GM11168 (cell line): ENCODE data around the gene C6orf163.
"Not testable (repeated sequence)": the region's sequence is repeated elsewhere in the genome, so short reads cannot be mapped to it uniquely, and the experiment has no call there.

ENCODE experiments used
- in situ Hi-C: fragments of 300-500 bp; cut with MboI; formaldehyde crosslinking; loops from one replicate; pipeline ENCODE4 v1.12.0; 2022; ENCODE audit warnings: low sequenced_read_pairs; ENCODE audit not compliant: unreplicated experiment

The C6orf163 gene

GRCh38 chr6:87344731-87345130, at the start of gene C6orf163:
Gene C6orf163 (plus strand): TSS chr6:87344813. CDS start chr6:87345100, 287 bp downstream.
- in situ Hi-C loops, result no loop called here

GRCh38 chr6:87297119-87297518, 47.5 kb upstream of the C6orf163 start:
- in situ Hi-C loops, result no loop called here

GRCh38 chr6:87301277-87301676, 43.3 kb upstream of the C6orf163 start:
- in situ Hi-C loops, result not testable (repeated sequence)

GRCh38 chr6:87308970-87309369, 35.6 kb upstream of the C6orf163 start:
- in situ Hi-C loops, result no loop called here

- in situ Hi-C loops, result no loop called here
These were observed 31.8 kb upstream of the C6orf163 start for GRCh38 chr6:87312860-87313259.

- in situ Hi-C loops, result no loop called here
These were observed 29.5 kb upstream of the C6orf163 start for GRCh38 chr6:87315071-87315470.

- in situ Hi-C loops, result no loop called here
These were observed 25.2 kb upstream of the C6orf163 start for GRCh38 chr6:87319271-87319987.

- in situ Hi-C loops, result no loop called here
These were observed 22.1 kb upstream of the C6orf163 start, which contains the start of gene SMIM8 for GRCh38 chr6:87322304-87323212. Gene SMIM8 (plus strand): TSS chr6:87322588. CDS start chr6:87337032, 14,444 bp downstream.

GRCh38 chr6:87323880-87324279, 20.7 kb upstream of the C6orf163 start:
- in situ Hi-C loops, result not testable (repeated sequence)

GRCh38 chr6:87330961-87331360, 13.7 kb upstream of the C6orf163 start:
- in situ Hi-C loops, result no loop called here

- in situ Hi-C loops, result no loop called here
These were observed 11.6 kb upstream of the C6orf163 start for GRCh38 chr6:87333033-87333432.

- in situ Hi-C loops, result no loop called here
These were observed 10.9 kb upstream of the C6orf163 start for GRCh38 chr6:87333591-87334181.

GRCh38 chr6:87334683-87335082, 9.9 kb upstream of the C6orf163 start:
- in situ Hi-C loops, result no loop called here

GRCh38 chr6:87336367-87336766, 8.2 kb upstream of the C6orf163 start:
- in situ Hi-C loops, result no loop called here

- in situ Hi-C loops, result no loop called here
These were observed 4.4 kb upstream of the C6orf163 start for GRCh38 chr6:87340230-87340629.

- in situ Hi-C loops, result no loop called here
These were observed 3.5 kb upstream of the C6orf163 start for GRCh38 chr6:87341158-87341557.

GRCh38 chr6:87341899-87342298, 2.7 kb upstream of the C6orf163 start:
- in situ Hi-C loops, result no loop called here

- in situ Hi-C loops, result no loop called here
These were observed 1.8 kb upstream of the C6orf163 start for GRCh38 chr6:87342829-87343228.

- in situ Hi-C loops, result no loop called here
These were observed 2.1 kb downstream of the C6orf163 start for GRCh38 chr6:87346700-87347099.

- in situ Hi-C loops, result no loop called here
These were observed 5.3 kb downstream of the C6orf163 start for GRCh38 chr6:87349896-87350295.

- in situ Hi-C loops, result no loop called here
These were observed 5.9 kb downstream of the C6orf163 start for GRCh38 chr6:87350516-87350915.
